ENCODE data around the gene WASF3.

WASF3 gene

DNA sequence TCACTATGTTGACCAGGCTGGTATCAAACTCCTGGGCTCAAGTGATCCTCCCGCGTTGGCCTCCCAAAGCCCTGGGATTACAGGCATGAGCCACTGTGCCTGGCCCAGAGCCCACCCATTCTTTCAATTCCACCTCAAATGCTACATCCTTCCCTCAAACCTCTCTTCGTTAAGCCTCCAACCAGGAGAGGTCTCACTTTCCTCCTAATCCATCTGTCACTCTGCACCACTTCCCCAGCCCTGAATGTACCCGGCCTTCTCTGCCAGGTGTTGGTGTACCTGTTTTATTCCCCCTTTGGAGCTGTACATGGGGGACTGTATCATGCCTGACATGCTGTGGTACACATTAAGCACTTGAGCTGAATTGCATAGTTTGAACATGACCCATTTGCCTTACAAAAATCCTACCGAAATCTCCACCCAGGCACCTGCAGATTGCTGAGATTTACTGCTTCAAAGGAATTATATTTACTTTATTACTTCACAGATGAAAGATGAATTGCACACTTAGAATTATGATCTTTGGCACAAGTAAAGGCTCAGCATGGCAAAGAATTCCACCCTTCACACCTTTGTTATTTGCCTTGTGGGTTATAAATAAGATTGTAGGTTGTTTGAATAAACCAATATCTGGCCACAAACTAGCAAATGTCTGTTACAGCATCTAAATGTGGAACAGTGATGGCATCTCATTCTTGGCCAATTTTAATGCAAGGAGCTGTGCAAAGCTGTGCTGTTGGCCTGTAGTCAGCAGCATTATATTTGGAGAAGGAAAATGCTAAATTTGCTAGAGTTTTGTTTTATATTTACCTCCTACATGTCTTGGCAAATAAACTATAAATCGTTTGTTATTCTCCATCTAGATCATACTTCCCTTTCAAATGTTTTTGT is 15.6 kb upstream of the WASF3 start:
- in situ Hi-C loops (cut with MboI; ENCODE audit: low pct_unique_long_range_greater_than_20kb, low sequenced_read_pairs) = no loop called here
- DNase-seq = no peak

GRCh38 chr13:26544707-26545106 is 12.8 kb upstream of the WASF3 start:
- DNase-seq = no peak
- in situ Hi-C loops (cut with MboI; ENCODE audit: low pct_unique_long_range_greater_than_20kb, low sequenced_read_pairs) = no loop called here

GRCh38 chr13:26548205-26548765 is 9.2 kb upstream of the WASF3 start:
- in situ Hi-C loops (cut with MboI; ENCODE audit: low pct_unique_long_range_greater_than_20kb, low sequenced_read_pairs) = no loop called here
- DNase-seq = no peak

- in situ Hi-C loops (cut with MboI; ENCODE audit: low pct_unique_long_range_greater_than_20kb, low sequenced_read_pairs) = no loop called here
- no peak for DNase-seq
These were observed 7.8 kb upstream of the WASF3 start for GRCh38 chr13:26549713-26550112.

DNA sequence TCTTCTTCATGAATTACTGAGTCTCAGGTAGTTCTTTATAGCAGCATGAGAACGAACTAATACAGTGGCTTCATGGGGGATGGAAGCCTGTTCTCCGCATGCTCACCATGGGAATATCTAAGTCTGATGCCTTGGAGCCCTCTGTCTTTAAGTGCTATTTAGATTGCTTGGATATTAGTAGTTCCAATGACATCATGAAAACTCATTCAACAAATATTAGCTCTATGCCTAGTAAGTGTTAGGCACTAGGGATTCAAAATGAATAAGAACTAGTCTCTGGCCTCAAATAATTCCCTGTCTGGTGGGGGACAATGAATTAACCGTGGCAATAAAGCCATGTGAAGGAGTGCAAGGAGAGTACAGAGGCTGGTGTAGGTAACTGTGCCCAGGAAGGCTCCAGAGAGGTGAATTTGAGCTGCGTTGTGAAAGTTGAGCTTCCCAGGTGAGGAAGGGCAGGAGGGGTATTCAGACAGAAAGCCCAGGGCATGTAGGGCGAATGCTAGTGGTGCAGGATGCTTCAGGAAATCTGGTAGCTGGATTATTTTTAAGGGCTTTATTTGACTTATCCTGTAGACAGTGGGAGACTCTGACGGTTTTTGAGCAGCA is 6.1 kb upstream of the WASF3 start:
- in situ Hi-C loops (cut with MboI; ENCODE audit: low pct_unique_long_range_greater_than_20kb, low sequenced_read_pairs) = no loop called here
- DNase-seq = no peak

DNA sequence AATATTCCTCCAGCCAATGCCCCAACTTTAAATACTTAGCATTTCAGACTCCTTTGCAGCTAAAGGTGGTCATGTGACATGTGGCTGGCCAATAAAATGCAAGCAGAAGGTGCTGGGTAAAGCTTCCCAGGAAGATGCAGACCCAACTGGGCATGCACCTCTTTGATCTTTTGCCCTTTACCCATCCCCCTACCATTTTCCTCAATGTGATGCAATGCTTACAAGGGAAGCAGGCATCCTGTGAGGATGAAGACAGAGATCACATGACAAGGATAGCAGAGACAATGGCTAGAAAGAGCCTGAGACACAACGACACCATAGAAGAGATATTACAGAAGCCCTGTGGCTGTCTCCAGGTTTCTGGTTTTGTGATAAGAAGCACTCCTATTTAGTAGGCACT is 2.1 kb upstream of the WASF3 start:
- in situ Hi-C loops (cut with MboI; ENCODE audit: low pct_unique_long_range_greater_than_20kb, low sequenced_read_pairs) = no loop called here
- no peak for DNase-seq

DNA sequence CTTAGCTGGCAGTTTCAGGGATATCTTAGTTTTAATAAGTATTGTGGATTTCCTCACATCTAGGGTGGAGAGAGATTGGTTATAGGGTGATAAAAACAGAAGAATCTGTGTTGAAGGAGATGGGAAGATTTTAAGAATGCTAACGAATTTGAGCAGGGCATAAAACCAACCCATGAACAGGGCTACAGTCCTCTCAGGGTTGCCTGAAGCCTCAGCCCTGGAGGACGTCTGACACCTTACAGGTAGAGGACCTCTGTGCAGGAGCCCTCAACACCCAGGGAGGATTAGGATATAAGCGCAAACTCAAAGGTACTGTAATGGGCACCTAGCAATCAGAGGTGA is 461 bp upstream of the WASF3 start:
- in situ Hi-C loops (cut with MboI; ENCODE audit: low pct_unique_long_range_greater_than_20kb, low sequenced_read_pairs) = no loop called here
- DNase-seq = no peak

DNA sequence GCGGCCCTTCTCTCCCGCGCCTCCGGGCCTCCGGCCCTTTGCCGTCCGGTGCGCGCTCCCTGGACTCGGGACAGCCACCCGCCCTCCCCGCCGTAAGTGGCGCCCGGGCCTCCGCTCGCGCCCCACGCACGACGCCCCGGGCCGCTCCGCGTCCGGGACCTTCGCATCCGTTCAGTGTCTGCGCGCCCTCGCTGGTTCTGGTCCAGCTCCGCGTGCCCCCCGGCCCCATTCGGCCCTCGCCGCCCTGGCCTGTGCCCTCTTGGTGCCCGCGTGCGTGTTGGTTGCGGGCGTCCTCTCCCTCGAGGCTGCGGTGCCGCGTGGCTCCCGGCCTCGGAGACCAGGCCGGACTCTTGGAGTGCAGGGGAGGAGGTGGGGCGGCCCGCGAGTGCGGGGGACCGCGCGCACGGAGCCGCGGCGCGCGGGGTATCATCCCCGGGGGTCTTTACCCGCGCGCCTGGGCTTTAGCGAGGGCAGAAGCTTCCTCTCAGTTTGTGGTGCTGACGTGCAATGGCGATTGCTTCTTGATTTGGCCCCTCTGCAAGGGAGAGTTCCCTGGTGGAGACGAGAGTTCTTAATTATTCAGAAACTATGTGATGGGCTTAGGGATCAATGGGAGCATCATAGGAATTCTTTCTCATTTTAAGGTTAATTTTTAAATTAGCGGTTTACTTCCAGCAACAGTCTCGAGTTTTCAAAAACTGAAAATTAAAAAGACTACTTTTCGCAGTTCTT is 757 bp downstream of the WASF3 start:
- DNase-seq = peak; percentile 40
- in situ Hi-C loops (cut with MboI; ENCODE audit: low pct_unique_long_range_greater_than_20kb, low sequenced_read_pairs) = no loop called here

DNA sequence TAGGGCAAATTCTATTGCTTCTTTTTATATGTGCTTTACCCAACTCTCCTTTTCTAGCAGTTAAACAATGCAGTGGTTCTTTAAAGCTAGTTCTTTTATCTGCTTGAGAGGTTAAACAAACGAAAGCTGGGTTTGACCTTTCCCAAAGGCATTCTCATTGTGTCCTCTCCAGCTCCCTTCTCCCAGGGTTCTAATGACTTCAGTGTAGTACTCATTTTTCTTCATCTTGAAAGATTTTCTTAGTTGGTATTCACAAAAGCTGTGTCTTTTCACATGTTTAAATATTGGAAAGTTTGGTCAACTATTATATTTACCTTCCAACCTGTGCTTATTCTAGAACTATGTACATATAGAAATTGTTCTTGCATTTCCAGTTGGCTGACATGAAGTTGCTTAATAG is 1.5 kb downstream of the WASF3 start:
- in situ Hi-C loops (cut with MboI; ENCODE audit: low pct_unique_long_range_greater_than_20kb, low sequenced_read_pairs) = no loop called here
- peak; percentile 4 for DNase-seq

DNA sequence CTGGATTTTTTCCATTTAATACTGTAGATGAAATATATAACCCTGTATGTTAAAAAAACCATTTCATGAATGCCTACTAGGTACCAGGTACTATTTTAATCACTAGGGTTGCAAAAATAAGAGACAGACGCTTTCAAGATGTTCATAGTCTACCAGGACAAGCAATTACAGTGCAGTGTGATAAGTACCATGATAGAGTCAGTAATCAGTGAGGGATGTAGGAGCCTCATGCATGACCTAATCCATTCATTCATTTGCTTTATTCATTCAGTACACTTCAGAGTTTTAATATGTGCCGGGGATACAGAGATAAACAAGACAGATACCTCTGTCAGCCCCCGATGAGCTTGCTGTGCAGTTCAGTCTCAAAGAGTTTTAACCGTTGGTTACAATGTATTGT is 3.0 kb downstream of the WASF3 start:
- DNase-seq = no peak
- in situ Hi-C loops (cut with MboI; ENCODE audit: low pct_unique_long_range_greater_than_20kb, low sequenced_read_pairs) = no loop called here

DNA sequence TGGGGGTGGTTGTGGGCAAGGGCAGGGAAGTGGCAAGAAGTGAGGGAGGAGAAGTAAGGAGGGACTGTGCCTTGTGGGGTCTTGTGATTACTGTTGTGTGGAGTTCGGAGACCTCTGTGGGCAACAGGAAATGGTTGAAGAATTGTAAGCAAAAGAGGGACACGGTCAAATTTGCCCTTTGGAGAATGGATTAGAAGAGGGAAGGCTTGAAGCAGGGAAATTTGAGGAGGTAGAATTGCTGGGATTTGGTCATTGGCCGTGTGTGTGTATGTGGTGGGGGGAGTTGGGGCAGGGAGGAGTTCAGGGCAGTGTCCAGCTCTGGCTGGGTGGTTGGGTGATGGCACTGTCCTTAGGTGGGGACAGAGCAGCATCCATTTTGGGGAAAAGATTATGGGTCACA is 3.6 kb downstream of the WASF3 start:
- in situ Hi-C loops (cut with MboI; ENCODE audit: low pct_unique_long_range_greater_than_20kb, low sequenced_read_pairs) = no loop called here
- no peak for DNase-seq

GRCh38 chr13:26561651-26562511 is 4.4 kb downstream of the WASF3 start:
- DNase-seq = no peak
- in situ Hi-C loops (cut with MboI; ENCODE audit: low pct_unique_long_range_greater_than_20kb, low sequenced_read_pairs) = no loop called here

- in situ Hi-C loops (cut with MboI; ENCODE audit: low pct_unique_long_range_greater_than_20kb, low sequenced_read_pairs) = no loop called here
- no peak for DNase-seq
These were observed 5.0 kb downstream of the WASF3 start for GRCh38 chr13:26562512-26562890.

GRCh38 chr13:26563713-26564112 is 6.2 kb downstream of the WASF3 start:
- no peak for DNase-seq
- in situ Hi-C loops (cut with MboI; ENCODE audit: low pct_unique_long_range_greater_than_20kb, low sequenced_read_pairs) = no loop called here

- in situ Hi-C loops (cut with MboI; ENCODE audit: low pct_unique_long_range_greater_than_20kb, low sequenced_read_pairs) = no loop called here
- DNase-seq = no peak
These were observed 10.8 kb downstream of the WASF3 start for GRCh38 chr13:26568132-26568815.

GRCh38 chr13:26571518-26571917 is 14.0 kb downstream of the WASF3 start:
- DNase-seq = no peak
- in situ Hi-C loops (cut with MboI; ENCODE audit: low pct_unique_long_range_greater_than_20kb, low sequenced_read_pairs) = no loop called here

DNA sequence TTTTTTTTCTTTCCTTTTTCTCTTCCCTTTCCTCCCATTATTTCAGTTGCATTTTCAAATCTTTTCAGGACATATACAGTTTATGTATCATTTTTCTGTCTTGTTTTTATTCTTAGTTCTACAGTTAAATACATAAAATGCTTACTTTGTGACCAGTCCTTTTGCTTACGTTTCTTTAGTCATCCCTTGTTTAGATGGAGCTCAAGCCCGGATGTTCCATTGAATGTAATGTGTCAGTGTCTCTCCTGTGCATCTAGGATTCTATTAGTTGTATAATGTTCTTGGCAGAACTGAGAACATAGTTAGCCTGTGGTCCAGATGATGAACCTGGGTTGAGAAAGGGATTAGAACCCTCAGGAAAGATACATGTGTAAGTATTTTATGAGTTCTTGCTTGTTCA is 17.8 kb downstream of the WASF3 start:
- in situ Hi-C loops (cut with MboI; ENCODE audit: low pct_unique_long_range_greater_than_20kb, low sequenced_read_pairs) = no loop called here

GRCh38 chr13:26579580-26579979 is 22.1 kb downstream of the WASF3 start:
- DNase-seq = no peak
- in situ Hi-C loops (cut with MboI; ENCODE audit: low pct_unique_long_range_greater_than_20kb, low sequenced_read_pairs) = no loop called here

More for the DNA sequence above, 17.8 kb downstream of the WASF3 start:
- no peak for DNase-seq

DNA sequence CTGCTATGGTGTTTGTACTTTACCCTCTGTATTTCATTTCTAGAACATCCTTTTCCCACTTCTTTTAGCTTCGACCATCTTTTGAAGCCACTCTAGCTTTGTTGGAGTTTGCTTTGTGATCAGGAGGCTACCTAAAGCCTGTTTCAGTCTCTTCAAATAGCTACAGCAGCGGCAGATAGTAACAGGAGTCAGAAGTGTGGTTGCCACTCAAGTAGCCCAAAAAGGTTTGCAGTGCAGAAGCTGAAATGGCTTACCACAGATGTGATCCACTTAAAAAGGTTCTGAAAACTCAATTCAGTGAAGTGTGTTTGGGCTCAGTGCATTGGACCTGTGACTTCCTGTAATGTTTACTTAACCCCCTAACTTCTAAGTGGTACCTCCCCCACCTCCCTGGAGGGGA is 26.2 kb downstream of the WASF3 start:
- in situ Hi-C loops (cut with MboI; ENCODE audit: low pct_unique_long_range_greater_than_20kb, low sequenced_read_pairs) = no loop called here
- no peak for DNase-seq
